Gastrocnemius medialis (tissue), 4 donors: ENCODE data around the gene ZNF165. TPM values are rescaled to one million over a fixed set of nuclear protein-coding genes. Genes with fewer than 3 reads are reported as not detected.
"Not testable (repeated sequence)": the region's sequence is repeated elsewhere in the genome, so short reads cannot be mapped to it uniquely, and the experiment has no call there.

Experiments used
- ATAC-seq, 2 donors: fragments of 150-250 bp; one replicate each; pipeline ENCODE4 v1.9.1; 2016
- DNase-seq, 2 donors: peaks; one replicate each; pipeline ENCODE4 v3.0.0-alpha.2; 2019
- H3K27ac ChIP-seq, 4 donors: fragments of 200-600 bp; sonication (generic); 1 replicate in 1 of 4; 2 replicates in 3 of 4; pipeline ENCODE4 v1.5.1; 2016 to 2018; ENCODE audit warnings: mild to moderate bottlenecking in 2 of 4, moderate library complexity in 1 of 4
- H3K27me3 ChIP-seq, 3 donors: fragments of 200-600 bp; sonication (generic) in 2 of 3; 1 replicate in 1 of 3; 2 replicates in 2 of 3; pipeline versions ENCODE4 v1.5.1 to v1.6.0; 2016 to 2019; ENCODE audit warnings: mild to moderate bottlenecking in 1 of 3, moderate library complexity in 1 of 3
- H3K36me3 ChIP-seq, 2 donors: fragments of 200-600 bp; sonication (generic) in 1 of 2; one replicate each; pipeline ENCODE4 v1.5.1; 2017 to 2018
- H3K4me1 ChIP-seq, 2 donors: fragments of 200-600 bp; sonication (generic) in 1 of 2; one replicate each; pipeline ENCODE4 v1.5.1; 2016 to 2017; ENCODE audit warnings: mild to moderate bottlenecking in 2 of 2
- H3K4me3 ChIP-seq, 4 donors: fragments of 200-600 bp; sonication (generic) in 3 of 4; 1 replicate in 1 of 4; 2 replicates in 3 of 4; pipeline ENCODE4 v1.5.1; 2016 to 2019; ENCODE audit warnings: mild to moderate bottlenecking in 2 of 4
- H3K9me3 ChIP-seq, 3 donors: fragments of 200-600 bp; sonication (generic) in 2 of 3; 1 replicate in 1 of 3; 2 replicates in 2 of 3; pipeline ENCODE4 v1.5.1; 2016 to 2019
- CTCF ChIP-seq, 5 experiments: fragments of 450-650 bp in 3 of 5; fragments of 200-600 bp in 2 of 5; sonication (generic) in 2 of 5; IDR thresholded peaks in 4 of 5; conservative IDR thresholded peaks in 1 of 5; 1 replicate in 4 of 5; 2 replicates in 1 of 5; pipeline ENCODE4 v1.5.1; 2016 to 2019; ENCODE audit warnings: antibody characterized with exemption in 5 of 5, mild to moderate bottlenecking in 3 of 5, moderate library complexity in 3 of 5
- POLR2A ChIP-seq, 2 donors: fragments of 450-650 bp; IDR thresholded peaks; one replicate each; pipeline ENCODE4 v1.6.1; 2017; ENCODE audit warnings: antibody characterized with exemption in 2 of 2, mild to moderate bottlenecking in 2 of 2, moderate library complexity in 2 of 2
- in situ Hi-C, 4 donors: fragments of 200-750 bp; cut with MboI; loops; one replicate each; pipeline versions ENCODE4 v1.15.0 to v1.8.0; 2017; ENCODE audit warnings: low sequenced_read_pairs in 4 of 4
- intact Hi-C: fragments of 100-400 bp; cut with DNase I; formaldehyde crosslinking; loops from one replicate; pipeline ENCODE4 v1.15.1; 2023; ENCODE audit warnings: low total_unique reads
- total RNA-seq, 4 donors: library from RNA; depleted of rRNA; stranded (reverse); fragments of >200 nt; gene quantifications; one replicate each; pipeline versions ENCODE4 v1.1.0 to v1.2.3, GENCODE V29; 2016

Gene ZNF165
- total RNA-seq, 4 donors from 2014 or later: 0.55 to 0.61 TPM; not detected in 2

- ATAC-seq (no peak), DNase-seq (no peak)
- TF ChIP-seq POLR2A (IDR thresholded peaks at IDR 0.05) (no peak), CTCF (IDR thresholded peaks at IDR 0.05 in 4 of 5, conservative IDR thresholded peaks at IDR 0.05 in 1 of 5) (no peak)
- Histone ChIP-seq H3K27ac (no peak overlapping the region), H3K36me3 (no peaks in the 10 kb centered on the region), H3K9me3 (no peaks in the 10 kb centered on the region), H3K4me3 (no peak overlapping the region), H3K27me3 (no peaks in the 10 kb centered on the region), H3K4me1 (peaks cover 10 to 11% of the 10 kb centered on the region in 2 donors)
- in situ Hi-C loops (loop anchor here in 1 of 4 donors (10.0 kb wide), 1 partner anchor 52 kb away; no protein-coding TSS in a partner anchor), intact Hi-C loops (loop anchor here (5.0 to 10.0 kb wide), 2 partner anchors 178 to 611 kb away; partner anchors contain the start of gene ZNF184)
Measured at GRCh38 chr6:28082939-28083338, 2.6 kb downstream of the ZNF165 start.

GRCh38 chr6:28089054-28089453, 8.7 kb downstream of the ZNF165 start:
- intact Hi-C loops: loop anchor here (10.0 kb wide), 1 partner anchor 184 kb away; no protein-coding TSS in a partner anchor
- Histone ChIP-seq H3K4me1 (no peaks in the 10 kb centered on the region), H3K27ac (no peak overlapping the region), H3K36me3 (no peaks in the 10 kb centered on the region), H3K9me3 (no peaks in the 10 kb centered on the region), H3K27me3 (peaks cover 0 to 9% (median 0%) of the 10 kb centered on the region in 3 donors), H3K4me3 (no peak overlapping the region)
- no peak for TF ChIP-seq POLR2A (IDR thresholded peaks at IDR 0.05)
- in situ Hi-C loops: loop anchor here in 1 of 4 donors (10.0 kb wide), 1 partner anchor 46 kb away; no protein-coding TSS in a partner anchor
- ATAC-seq (no peak), DNase-seq (no peak)

- ATAC-seq: no peak
- Histone ChIP-seq H3K9me3 (no peaks in the 10 kb centered on the region), H3K4me1 (no peaks in the 10 kb centered on the region), H3K27ac (no peak overlapping the region), H3K27me3 (peaks cover 0 to 9% (median 0%) of the 10 kb centered on the region in 3 donors), H3K4me3 (peak overlapping the region; percentile 20 to 35 (median 26)), H3K36me3 (no peaks in the 10 kb centered on the region)
- intact Hi-C loops: no loop called here
- no peak for TF ChIP-seq CTCF (IDR thresholded peaks at IDR 0.05 in 4 of 5, conservative IDR thresholded peaks at IDR 0.05 in 1 of 5)
- no peak for TF ChIP-seq POLR2A (IDR thresholded peaks at IDR 0.05)
- in situ Hi-C loops: no loop called here
- DNase-seq: no peak
Measured at GRCh38 chr6:28090917-28091586, 10.7 kb downstream of the ZNF165 start.

- H3K27me3 ChIP-seq, H3K27ac ChIP-seq, H3K36me3 ChIP-seq, DNase-seq, ATAC-seq, H3K4me3 ChIP-seq, H3K4me1 ChIP-seq, H3K9me3 ChIP-seq, in situ Hi-C loops: not testable (repeated sequence)
- intact Hi-C loops: loop anchor here (5.0 kb wide), 1 partner anchor 35 kb away; no protein-coding TSS in a partner anchor
Measured at GRCh38 chr6:28102222-28102621, 21.9 kb downstream of the ZNF165 start.

- H3K4me1 ChIP-seq, H3K9me3 ChIP-seq, ATAC-seq, H3K27me3 ChIP-seq, in situ Hi-C loops, DNase-seq, H3K4me3 ChIP-seq, H3K27ac ChIP-seq, H3K36me3 ChIP-seq: not testable (repeated sequence)
- intact Hi-C loops: loop anchor here (5.0 kb wide), 1 partner anchor 35 kb away; no protein-coding TSS in a partner anchor
Measured at GRCh38 chr6:28102699-28103098, 22.3 kb downstream of the ZNF165 start.

- Histone ChIP-seq H3K27me3 (no peaks in the 10 kb centered on the region), H3K36me3 (no peaks in the 10 kb centered on the region), H3K4me1 (peaks cover 0 to 3% of the 10 kb centered on the region in 2 donors), H3K27ac (peak overlapping the region; percentile 68 to 82 (median 74)), H3K4me3 (peak overlapping the region; percentile 62 to 94 (median 82)), H3K9me3 (no peaks in the 10 kb centered on the region)
- intact Hi-C loops (loop anchor here (1.0 to 5.0 kb wide), 3 partner anchors 23 to 121 kb away; partner anchors contain the start of gene ZSCAN9), in situ Hi-C loops (no loop called here)
- DNase-seq (peak; percentile 35 to 63), ATAC-seq (peak; percentile 97 to 99)
- peak; percentile 38 to 76 (median 60) for TF ChIP-seq CTCF (IDR thresholded peaks at IDR 0.05 in 4 of 5, conservative IDR thresholded peaks at IDR 0.05 in 1 of 5)
- TF ChIP-seq POLR2A (IDR thresholded peaks at IDR 0.05): peak in 1 of 2 donors; percentile 32
Measured at GRCh38 chr6:28104392-28105244, 24.2 kb downstream of the ZNF165 start.
